HG03457 (cell line): ENCODE measurements around the gene ZNF699.
"Not testable (repeated sequence)": the region's sequence is repeated elsewhere in the genome, so short reads cannot be mapped to it uniquely, and the experiment has no call there.

Experiments used
- ATAC-seq: cut with Tn5 transposase; IDR thresholded peaks from one replicate; pipeline ENCODE4 v1.9.1; 2021; ENCODE audit warnings: moderate number of reproducible peaks; ENCODE audit not compliant: unreplicated experiment

ZNF699 gene

GRCh38 chr19:9289231-9289884, 20.3 kb downstream of the ZNF699 start:
- ATAC-seq, result no peak

GRCh38 chr19:9283485-9283884, 26.2 kb downstream of the ZNF699 start:
- ATAC-seq, result not testable (repeated sequence)

GRCh38 chr19:9251236-9251635, 58.4 kb downstream of the ZNF699 start:
- ATAC-seq, result no peak

GRCh38 chr19:9250630-9251029, 59.0 kb downstream of the ZNF699 start, which contains the start of gene OR7E24:
Gene OR7E24 (plus strand): TSS chr19:9250930. CDS start chr19:9251044, 114 bp downstream.
- ATAC-seq, result no peak
